CD4-positive, alpha-beta T cell treated with Interleukin-10 for 1 hour (primary cell): ENCODE results near the gene ARHGAP32.
"Not testable (repeated sequence)": the region's sequence is repeated elsewhere in the genome, so short reads cannot be mapped to it uniquely, and the experiment has no call there.

ENCODE experiments used
- DNase-seq: peaks from one replicate; pipeline ENCODE4 v3.0.0-alpha.2; 2020

Gene ARHGAP32

GRCh38 chr11:128926437-128927107 lies 265.6 kb downstream of the ARHGAP32 start:
- no peak for DNase-seq

- no peak for DNase-seq
Observed at GRCh38 chr11:128926000-128926399, 266.1 kb downstream of the ARHGAP32 start.

- DNase-seq, result no peak
Observed at GRCh38 chr11:128925250-128925600, 266.9 kb downstream of the ARHGAP32 start.

- no peak for DNase-seq
Observed at GRCh38 chr11:128924510-128925249, 267.4 kb downstream of the ARHGAP32 start.

DNA sequence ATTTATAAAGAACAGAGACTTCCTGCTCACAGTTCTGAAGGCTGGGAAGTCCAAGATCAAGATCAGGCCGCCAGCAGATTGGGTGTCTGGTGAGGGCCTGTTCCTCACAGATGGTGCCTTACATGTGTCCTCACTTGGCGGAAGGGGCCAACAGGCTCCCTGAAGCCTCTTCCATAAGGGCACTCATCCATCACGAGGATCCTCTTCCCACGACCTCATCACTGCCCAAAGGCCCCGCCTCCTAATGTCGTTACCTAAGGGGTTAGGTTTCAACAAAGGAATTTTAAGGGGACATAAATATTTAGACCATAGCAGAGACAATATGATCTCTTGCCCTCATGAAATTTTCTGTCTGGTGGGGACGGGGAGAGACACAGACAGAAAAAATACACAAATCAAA lies 268.0 kb downstream of the ARHGAP32 start:
- DNase-seq, result no peak

DNA sequence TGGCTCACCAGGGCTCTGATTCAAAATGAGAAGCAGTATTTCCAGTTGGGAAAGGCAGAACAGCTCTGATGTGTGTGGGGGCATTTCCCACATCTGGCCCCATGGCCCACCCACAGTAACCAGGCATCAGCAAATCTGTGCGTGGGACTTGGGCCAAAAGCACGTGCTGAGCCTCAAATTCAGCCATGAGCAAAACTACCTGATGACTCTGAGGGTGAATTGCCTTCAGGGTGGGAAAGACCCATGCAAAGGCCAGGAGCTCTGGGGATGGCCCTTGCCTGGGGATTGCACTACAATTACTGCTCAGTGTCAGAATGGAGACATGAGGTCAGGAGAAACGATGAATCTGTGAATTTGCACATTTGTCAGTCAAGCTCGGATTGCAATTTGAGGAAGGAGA lies 270.3 kb downstream of the ARHGAP32 start:
- no peak for DNase-seq

GRCh38 chr11:128920666-128921065 lies 271.5 kb downstream of the ARHGAP32 start:
- no peak for DNase-seq

DNA sequence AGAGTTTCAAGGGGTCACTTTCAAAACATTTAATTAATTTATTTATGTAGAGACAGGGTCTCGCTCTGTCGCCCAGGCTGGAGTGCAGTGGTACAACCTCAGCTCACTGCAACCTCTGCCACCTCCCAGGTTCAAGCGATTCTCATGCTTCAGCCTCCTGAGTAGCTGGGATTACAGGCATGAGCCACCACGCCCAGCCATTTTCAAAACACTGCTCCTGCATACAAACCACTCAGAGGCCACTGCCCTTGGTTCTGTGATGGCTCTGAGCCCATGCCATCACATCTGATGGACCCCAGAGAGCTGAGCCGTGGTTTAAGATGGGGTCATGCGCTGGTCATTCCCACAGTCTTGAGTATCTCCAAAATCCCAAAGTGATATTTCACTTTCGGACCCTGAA lies 272.5 kb downstream of the ARHGAP32 start:
- DNase-seq, result not testable (repeated sequence)

DNA sequence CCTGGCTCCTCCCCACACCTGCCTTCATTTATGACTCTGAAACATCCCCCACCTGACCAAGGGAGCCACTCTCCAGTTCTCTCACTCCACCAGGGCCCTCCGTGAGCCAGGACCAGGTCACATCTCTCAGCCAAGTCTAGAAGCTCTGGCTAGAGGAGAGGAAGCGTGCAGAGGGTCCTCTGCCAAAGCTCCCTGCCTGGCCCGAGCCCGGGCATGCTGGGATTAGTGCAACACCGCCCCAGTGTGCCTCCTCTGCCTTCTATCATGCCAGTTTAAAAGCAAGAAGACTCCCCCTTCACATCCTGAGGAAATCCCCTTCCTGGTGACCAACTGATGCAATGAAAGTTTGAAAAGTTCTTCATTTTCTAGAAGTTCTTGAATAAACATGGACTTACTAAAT lies 272.9 kb downstream of the ARHGAP32 start:
- no peak for DNase-seq

GRCh38 chr11:128917144-128917724 lies 274.9 kb downstream of the ARHGAP32 start:
- no peak for DNase-seq

- DNase-seq, result no peak
Observed at GRCh38 chr11:128916681-128917080, 275.4 kb downstream of the ARHGAP32 start.

DNA sequence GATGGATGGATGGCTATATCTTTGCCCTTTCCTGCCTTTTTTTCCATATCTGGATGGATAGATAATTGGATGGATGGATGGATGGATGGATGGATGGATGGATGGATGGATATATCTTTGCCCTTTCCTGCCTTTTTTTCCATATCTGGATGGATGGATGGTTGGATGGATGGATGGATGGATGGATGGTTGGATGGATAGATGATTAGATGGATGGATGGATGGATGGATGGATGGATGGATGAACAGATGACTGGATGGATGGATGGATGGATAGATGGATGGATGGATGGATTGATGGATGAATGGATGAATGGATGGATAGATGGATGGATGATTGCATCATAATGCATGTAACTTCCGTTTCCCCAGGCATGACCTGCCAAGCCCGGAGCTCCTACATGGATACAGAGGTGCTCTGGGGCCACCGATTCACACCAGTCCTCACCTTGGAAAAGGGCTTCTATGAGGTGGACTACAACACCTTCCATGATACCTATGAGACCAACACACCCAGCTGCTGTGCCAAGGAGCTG lies 276.0 kb downstream of the ARHGAP32 start:
- DNase-seq, result no peak

DNA sequence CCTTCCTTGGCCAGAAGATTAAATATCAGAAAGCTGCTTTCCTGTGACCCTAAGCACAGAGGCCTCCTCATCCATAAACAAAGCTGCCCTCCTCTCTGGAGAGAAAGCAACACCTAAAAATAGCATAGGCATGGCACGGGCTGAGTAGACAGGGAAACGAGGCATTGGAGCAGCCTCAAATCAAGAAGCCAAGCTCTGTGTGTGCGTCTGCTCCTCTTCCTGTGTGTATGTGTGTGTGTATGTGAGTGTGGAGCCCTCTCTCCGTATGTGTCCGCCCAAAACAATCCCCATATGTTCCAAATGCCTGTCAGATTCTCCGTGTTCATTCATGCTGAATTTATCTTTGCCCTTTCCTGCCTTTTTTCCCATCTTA lies 277.0 kb downstream of the ARHGAP32 start:
- DNase-seq, result no peak
